H54 (cell line): ENCODE data around the gene RERE.
"Not testable (repeated sequence)": the region's sequence is repeated elsewhere in the genome, so short reads cannot be mapped to it uniquely, and the experiment has no call there.

ENCODE experiments used
- DNase-seq: peaks from one replicate; pipeline ENCODE4 v3.0.0; 2011; ENCODE audit warnings: low spot score, mixed read lengths; ENCODE audit not compliant: insufficient read length
- FAIRE-seq: peaks from 3 replicates; lab custom pipeline; 2011; peaks lifted over from hg19 to GRCh38; lab: Jason Lieb, UNC
- POLR2A ChIP-seq: IDR thresholded peaks from 2 replicates; pipeline ENCODE4 v1.6.1; 2011; ENCODE audit warnings: low read depth, mild to moderate bottlenecking, low read length

RERE gene

GRCh38 chr1:8854240-8854639 lies 36.8 kb upstream of the RERE start:
- TF ChIP-seq POLR2A: no peak
- FAIRE-seq: no peak
- no peak for DNase-seq

- no peak for TF ChIP-seq POLR2A
- DNase-seq (no peak), FAIRE-seq (no peak)
These were observed 33.6 kb upstream of the RERE start for GRCh38 chr1:8851060-8851459.

GRCh38 chr1:8848663-8849386 lies 31.4 kb upstream of the RERE start:
- FAIRE-seq (peak; percentile 81), DNase-seq (peak; percentile 71)
- no peak for TF ChIP-seq POLR2A

GRCh38 chr1:8847990-8848389 lies 30.6 kb upstream of the RERE start:
- no peak for FAIRE-seq
- TF ChIP-seq POLR2A: no peak
- no peak for DNase-seq

- DNase-seq (no peak), FAIRE-seq (no peak)
These were observed 28.8 kb upstream of the RERE start for GRCh38 chr1:8846263-8846662.

GRCh38 chr1:8845104-8846097 lies 28.0 kb upstream of the RERE start:
- DNase-seq (no peak), FAIRE-seq (no peak)
- no peak for TF ChIP-seq POLR2A

More at GRCh38 chr1:8846263-8846662, 28.8 kb upstream of the RERE start:
- no peak for TF ChIP-seq POLR2A

GRCh38 chr1:8844501-8845006 lies 27.1 kb upstream of the RERE start:
- FAIRE-seq (no peak), DNase-seq (no peak)
- TF ChIP-seq POLR2A: no peak

GRCh38 chr1:8841395-8841794 lies 24.0 kb upstream of the RERE start:
- TF ChIP-seq POLR2A: no peak
- no peak for DNase-seq
- FAIRE-seq: no peak

GRCh38 chr1:8839990-8840389 lies 22.6 kb upstream of the RERE start:
- DNase-seq: no peak
- TF ChIP-seq POLR2A: no peak
- FAIRE-seq: no peak

- no peak for DNase-seq
- no peak for TF ChIP-seq POLR2A
- FAIRE-seq: no peak
These were observed 18.7 kb upstream of the RERE start for GRCh38 chr1:8835941-8836643.

GRCh38 chr1:8831340-8831739 lies 13.9 kb upstream of the RERE start:
- FAIRE-seq (no peak), DNase-seq (no peak)
- no peak for TF ChIP-seq POLR2A

- FAIRE-seq, DNase-seq: not testable (repeated sequence)
These were observed 13.3 kb upstream of the RERE start for GRCh38 chr1:8830732-8831131.

GRCh38 chr1:8825985-8826481 lies 8.6 kb upstream of the RERE start:
- DNase-seq: peak; percentile 52
- TF ChIP-seq POLR2A: no peak
- FAIRE-seq: peak; percentile 74
